COLO668 (cell line): ENCODE results near the gene NME5.
"Not testable (repeated sequence)": the region's sequence is repeated elsewhere in the genome, so short reads cannot be mapped to it uniquely, and the experiment has no call there.

ENCODE experiments used
- DNase-seq: peaks from one replicate; lab custom pipeline; 2025; ENCODE audit not compliant: unreplicated experiment; lab: John Stamatoyannopoulos, UW

Gene NME5

GRCh38 chr5:138083702-138084101 lies 55.5 kb downstream of the NME5 start, which contains the start of gene WNT8A:
Gene WNT8A, plus strand, starts transcription at chr5:138084033. Its CDS starts 95 bp downstream, at chr5:138084128.
- DNase-seq = no peak

- DNase-seq = no peak
Observed at GRCh38 chr5:138082033-138082432, 57.2 kb downstream of the NME5 start.

GRCh38 chr5:138078006-138078643 lies 61.1 kb downstream of the NME5 start:
- DNase-seq = no peak

- peak; percentile 42 for DNase-seq
Observed at GRCh38 chr5:138077064-138077696, 62.0 kb downstream of the NME5 start.

- not testable (repeated sequence) for DNase-seq
Observed at GRCh38 chr5:138070026-138070425, 69.2 kb downstream of the NME5 start.

GRCh38 chr5:138068742-138069600 lies 70.3 kb downstream of the NME5 start:
- DNase-seq = peak; percentile 44

GRCh38 chr5:138067945-138068344 lies 71.3 kb downstream of the NME5 start:
- DNase-seq = no peak
